ENCODE results near the gene PRR20C.
"Not testable (repeated sequence)": the region's sequence is repeated elsewhere in the genome, so short reads cannot be mapped to it uniquely, and the experiment has no call there.

The PRR20C gene

DNA sequence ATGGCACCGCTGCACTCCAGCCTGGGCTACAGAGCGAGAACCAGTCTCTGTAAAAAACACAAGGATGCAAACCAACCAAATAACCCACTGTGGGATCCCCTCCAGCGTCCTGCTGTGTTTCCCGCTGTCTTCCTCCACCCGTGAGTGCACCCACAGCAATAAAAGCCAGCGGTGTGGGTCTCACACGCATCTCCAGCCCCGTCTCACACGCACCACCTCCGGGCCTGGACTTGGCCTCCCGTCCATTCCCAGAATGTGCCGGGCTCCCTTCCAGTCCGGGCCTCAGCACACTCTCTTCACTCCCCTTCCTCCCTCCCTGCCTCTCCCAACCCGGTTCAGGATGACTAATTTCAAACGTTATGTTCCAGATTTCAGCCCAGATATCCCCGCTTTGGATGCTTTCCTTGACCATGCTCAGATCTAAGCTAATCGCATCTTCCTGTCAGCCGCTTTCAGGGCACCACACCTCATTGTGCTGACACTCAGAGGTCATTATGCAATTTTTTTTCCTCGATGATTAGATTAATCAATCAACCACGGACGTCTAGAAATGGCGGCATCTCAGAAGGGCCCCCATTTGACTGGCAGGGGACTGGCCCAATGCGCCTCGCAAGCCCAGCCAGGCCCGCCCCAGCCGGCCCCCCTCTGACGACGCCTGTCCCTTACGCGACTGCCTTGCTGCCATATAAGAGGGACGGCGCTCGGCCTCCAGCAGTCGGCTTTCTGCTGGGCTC lies 13.5 kb upstream of the PRR20C start, which contains the start of gene PRR20A:
TSS of gene PRR20A (plus strand) at position 684 of the 734 bp plus-strand sequence. CDS start 387 bp downstream, outside the sequence.
- not testable (repeated sequence) for H4K12ac ChIP-seq (ENCODE audit: low read depth, low read length); H3K36me3 ChIP-seq (ENCODE audit: control insufficient read depth in 1 of 2, insufficient read depth in 2 of 2, low read length in 2 of 2); H3K4me1 ChIP-seq (ENCODE audit: control insufficient read depth in 1 of 2, insufficient read depth in 2 of 2, low read length in 2 of 2); H2AK5ac ChIP-seq (ENCODE audit: low read length); H3K79me2 ChIP-seq (ENCODE audit: control insufficient read depth, insufficient read depth, low read length, poor library complexity); H3K9me3 ChIP-seq (ENCODE audit: insufficient read depth, low read depth, low read length); H3K14ac ChIP-seq (ENCODE audit: low read length); H3K79me1 ChIP-seq (ENCODE audit: low read length); H4K91ac ChIP-seq (ENCODE audit: low read depth, low read length); H2BK120ac ChIP-seq (ENCODE audit: insufficient read depth, low read length, poor library complexity); H3K27ac ChIP-seq (ENCODE audit: low read depth, low read length); H2BK12ac ChIP-seq (ENCODE audit: low read length); H3K27me3 ChIP-seq (ENCODE audit: insufficient read depth, low read length); H2AFZ ChIP-seq (ENCODE audit: insufficient read depth, low read length, poor library complexity); H3K4me3 ChIP-seq (ENCODE audit: low read depth, low read length); H3K4ac ChIP-seq (ENCODE audit: low read depth, low read length); H3K4me2 ChIP-seq (ENCODE audit: low read length); DNase-seq; H4K8ac ChIP-seq (ENCODE audit: low read depth, low read length); H3K18ac ChIP-seq (ENCODE audit: low read length); H3K23ac ChIP-seq (ENCODE audit: low read length); H2BK5ac ChIP-seq (ENCODE audit: low read depth, low read length, poor library complexity); H3K9ac ChIP-seq (ENCODE audit: low read length)
- WGBS (ENCODE audit: extremely low coverage, insufficient coverage, insufficient read length) = no CpG with 5 or more reads among the region's 34 CpGs

DNA sequence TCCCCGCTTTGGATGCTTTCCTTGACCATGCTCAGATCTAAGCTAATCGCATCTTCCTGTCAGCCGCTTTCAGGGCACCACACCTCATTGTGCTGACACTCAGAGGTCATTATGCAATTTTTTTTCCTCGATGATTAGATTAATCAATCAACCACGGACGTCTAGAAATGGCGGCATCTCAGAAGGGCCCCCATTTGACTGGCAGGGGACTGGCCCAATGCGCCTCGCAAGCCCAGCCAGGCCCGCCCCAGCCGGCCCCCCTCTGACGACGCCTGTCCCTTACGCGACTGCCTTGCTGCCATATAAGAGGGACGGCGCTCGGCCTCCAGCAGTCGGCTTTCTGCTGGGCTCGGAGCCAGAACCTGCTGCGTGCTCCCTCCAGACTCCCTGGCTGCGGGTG lies 6.7 kb upstream of the PRR20C start, which contains the start of gene PRR20B:
TSS of gene PRR20B (plus strand) at position 301 of the 400 bp plus-strand sequence. CDS start 387 bp downstream, outside the sequence.
- not testable (repeated sequence) for H3K4ac ChIP-seq (ENCODE audit: low read depth, low read length); H3K9ac ChIP-seq (ENCODE audit: low read length); H2AK5ac ChIP-seq (ENCODE audit: low read length)

DNA sequence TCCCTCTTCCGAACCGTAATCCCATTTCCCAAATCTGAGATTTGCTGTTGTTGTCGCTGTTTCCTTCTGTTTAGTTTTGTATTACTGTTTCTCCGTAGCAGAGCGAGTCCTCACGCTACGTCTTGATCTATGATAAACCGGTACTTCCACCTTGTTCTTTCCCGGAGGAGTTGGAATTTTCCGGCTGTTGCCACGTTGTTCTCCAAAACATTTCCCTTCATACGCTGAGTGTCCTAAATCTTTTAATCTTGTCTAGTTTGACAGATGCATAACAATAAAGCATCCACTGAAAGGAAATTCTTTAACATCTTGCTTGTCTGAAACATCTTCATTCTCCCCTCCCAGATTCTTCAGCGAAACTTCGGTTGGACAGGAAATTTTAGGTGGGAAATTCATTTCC lies 5.8 kb upstream of the PRR20C start:
- H3K27ac ChIP-seq (ENCODE audit: low read depth, low read length); H3K36me3 ChIP-seq (ENCODE audit: control insufficient read depth in 1 of 2, insufficient read depth in 2 of 2, low read length in 2 of 2); H3K14ac ChIP-seq (ENCODE audit: low read length); H4K8ac ChIP-seq (ENCODE audit: low read depth, low read length); H4K91ac ChIP-seq (ENCODE audit: low read depth, low read length); H3K18ac ChIP-seq (ENCODE audit: low read length); H2BK12ac ChIP-seq (ENCODE audit: low read length); H3K27me3 ChIP-seq (ENCODE audit: insufficient read depth, low read length); H3K4me3 ChIP-seq (ENCODE audit: low read depth, low read length); H2BK120ac ChIP-seq (ENCODE audit: insufficient read depth, low read length, poor library complexity); H3K9ac ChIP-seq (ENCODE audit: low read length); H3K9me3 ChIP-seq (ENCODE audit: insufficient read depth, low read depth, low read length); H4K12ac ChIP-seq (ENCODE audit: low read depth, low read length); H3K4me1 ChIP-seq (ENCODE audit: control insufficient read depth in 1 of 2, insufficient read depth in 2 of 2, low read length in 2 of 2); H2AK5ac ChIP-seq (ENCODE audit: low read length); H3K23ac ChIP-seq (ENCODE audit: low read length); H3K79me2 ChIP-seq (ENCODE audit: control insufficient read depth, insufficient read depth, low read length, poor library complexity); H3K79me1 ChIP-seq (ENCODE audit: low read length); H2BK5ac ChIP-seq (ENCODE audit: low read depth, low read length, poor library complexity); H3K4me2 ChIP-seq (ENCODE audit: low read length); H3K4ac ChIP-seq (ENCODE audit: low read depth, low read length); DNase-seq; H2AFZ ChIP-seq (ENCODE audit: insufficient read depth, low read length, poor library complexity): not testable (repeated sequence)
- WGBS (ENCODE audit: extremely low coverage, insufficient coverage, insufficient read length) = no CpG with 5 or more reads among the region's 14 CpGs

More for the DNA sequence above, 6.7 kb upstream of the PRR20C start, which contains the start of gene PRR20B:
- not testable (repeated sequence) for H3K18ac ChIP-seq (ENCODE audit: low read length); H2AFZ ChIP-seq (ENCODE audit: insufficient read depth, low read length, poor library complexity); H4K12ac ChIP-seq (ENCODE audit: low read depth, low read length); DNase-seq; H3K23ac ChIP-seq (ENCODE audit: low read length); H3K36me3 ChIP-seq (ENCODE audit: control insufficient read depth in 1 of 2, insufficient read depth in 2 of 2, low read length in 2 of 2); H3K4me3 ChIP-seq (ENCODE audit: low read depth, low read length); H2BK12ac ChIP-seq (ENCODE audit: low read length); H3K27me3 ChIP-seq (ENCODE audit: insufficient read depth, low read length); H4K91ac ChIP-seq (ENCODE audit: low read depth, low read length); H3K79me1 ChIP-seq (ENCODE audit: low read length); H3K4me1 ChIP-seq (ENCODE audit: control insufficient read depth in 1 of 2, insufficient read depth in 2 of 2, low read length in 2 of 2); H3K4me2 ChIP-seq (ENCODE audit: low read length); H3K9me3 ChIP-seq (ENCODE audit: insufficient read depth, low read depth, low read length); H3K14ac ChIP-seq (ENCODE audit: low read length); H2BK5ac ChIP-seq (ENCODE audit: low read depth, low read length, poor library complexity); H2BK120ac ChIP-seq (ENCODE audit: insufficient read depth, low read length, poor library complexity); H4K8ac ChIP-seq (ENCODE audit: low read depth, low read length); H3K27ac ChIP-seq (ENCODE audit: low read depth, low read length); H3K79me2 ChIP-seq (ENCODE audit: control insufficient read depth, insufficient read depth, low read length, poor library complexity)
- no CpG with 5 or more reads among the region's 22 CpGs for WGBS (ENCODE audit: extremely low coverage, insufficient coverage, insufficient read length)

DNA sequence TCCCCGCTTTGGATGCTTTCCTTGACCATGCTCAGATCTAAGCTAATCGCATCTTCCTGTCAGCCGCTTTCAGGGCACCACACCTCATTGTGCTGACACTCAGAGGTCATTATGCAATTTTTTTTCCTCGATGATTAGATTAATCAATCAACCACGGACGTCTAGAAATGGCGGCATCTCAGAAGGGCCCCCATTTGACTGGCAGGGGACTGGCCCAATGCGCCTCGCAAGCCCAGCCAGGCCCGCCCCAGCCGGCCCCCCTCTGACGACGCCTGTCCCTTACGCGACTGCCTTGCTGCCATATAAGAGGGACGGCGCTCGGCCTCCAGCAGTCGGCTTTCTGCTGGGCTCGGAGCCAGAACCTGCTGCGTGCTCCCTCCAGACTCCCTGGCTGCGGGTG lies 6.5 kb downstream of the PRR20C start, which contains the start of gene PRR20D:
TSS of gene PRR20D (plus strand) at position 301 of the 400 bp plus-strand sequence. CDS start 387 bp downstream, outside the sequence.
- not testable (repeated sequence) for H3K9me3 ChIP-seq (ENCODE audit: insufficient read depth, low read depth, low read length); H3K4ac ChIP-seq (ENCODE audit: low read depth, low read length); H3K79me2 ChIP-seq (ENCODE audit: control insufficient read depth, insufficient read depth, low read length, poor library complexity); H3K27ac ChIP-seq (ENCODE audit: low read depth, low read length); DNase-seq; H3K36me3 ChIP-seq (ENCODE audit: control insufficient read depth in 1 of 2, insufficient read depth in 2 of 2, low read length in 2 of 2); H3K18ac ChIP-seq (ENCODE audit: low read length); H3K9ac ChIP-seq (ENCODE audit: low read length); H3K27me3 ChIP-seq (ENCODE audit: insufficient read depth, low read length); H2BK5ac ChIP-seq (ENCODE audit: low read depth, low read length, poor library complexity); H3K79me1 ChIP-seq (ENCODE audit: low read length); H4K12ac ChIP-seq (ENCODE audit: low read depth, low read length); H3K4me2 ChIP-seq (ENCODE audit: low read length); H2BK120ac ChIP-seq (ENCODE audit: insufficient read depth, low read length, poor library complexity); H3K14ac ChIP-seq (ENCODE audit: low read length); H3K4me1 ChIP-seq (ENCODE audit: control insufficient read depth in 1 of 2, insufficient read depth in 2 of 2, low read length in 2 of 2); H4K8ac ChIP-seq (ENCODE audit: low read depth, low read length); H3K4me3 ChIP-seq (ENCODE audit: low read depth, low read length); H4K91ac ChIP-seq (ENCODE audit: low read depth, low read length); H2AK5ac ChIP-seq (ENCODE audit: low read length); H3K23ac ChIP-seq (ENCODE audit: low read length); H2BK12ac ChIP-seq (ENCODE audit: low read length); H2AFZ ChIP-seq (ENCODE audit: insufficient read depth, low read length, poor library complexity)
- no CpG with 5 or more reads among the region's 22 CpGs for WGBS (ENCODE audit: extremely low coverage, insufficient coverage, insufficient read length)
